ENCODE measurements around the gene SAMD7. TPM values are rescaled to one million over a fixed set of nuclear protein-coding genes. Genes with fewer than 3 reads are reported as not detected.
A peak's percentile ranks its signal among the peaks of the same experiment; 100 is the strongest.

SAMD7 gene, protein sequence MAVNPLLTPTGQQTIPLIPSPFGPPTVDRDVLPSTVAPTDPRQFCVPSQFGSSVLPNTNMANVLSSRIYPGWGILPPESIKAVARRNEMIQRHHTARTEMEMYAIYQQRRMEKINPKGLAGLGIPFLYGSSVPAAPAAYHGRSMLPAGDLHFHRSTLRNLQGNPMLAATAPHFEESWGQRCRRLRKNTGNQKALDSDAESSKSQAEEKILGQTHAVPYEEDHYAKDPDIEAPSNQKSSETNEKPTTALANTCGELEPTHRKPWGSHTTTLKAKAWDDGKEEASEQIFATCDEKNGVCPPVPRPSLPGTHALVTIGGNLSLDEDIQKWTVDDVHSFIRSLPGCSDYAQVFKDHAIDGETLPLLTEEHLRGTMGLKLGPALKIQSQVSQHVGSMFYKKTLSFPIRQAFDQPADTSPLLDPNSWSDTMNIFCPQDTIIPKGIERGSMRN
- total RNA-seq, result not detected
- polyA plus RNA-seq, result not detected

DNA sequence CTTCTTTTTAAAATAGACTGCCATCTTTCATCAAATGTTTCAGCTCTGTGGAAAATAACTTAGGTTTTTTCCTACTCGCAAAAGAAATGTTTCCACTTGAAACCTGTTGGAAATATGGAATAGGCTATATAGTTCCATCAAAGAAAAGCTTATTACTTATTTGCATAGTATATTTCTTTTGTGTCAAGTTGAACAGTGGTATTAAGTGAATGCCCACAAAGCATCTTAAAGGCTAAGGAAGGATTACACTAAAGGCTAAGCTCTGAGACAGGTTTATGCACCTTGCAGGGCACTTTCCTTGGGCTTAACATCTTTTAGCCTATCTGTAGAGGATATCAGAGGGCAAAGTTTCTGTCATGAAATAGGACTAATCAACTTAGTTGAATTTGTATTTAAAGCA, at the start of gene SAMD7:
SAMD7 (plus strand) TSS at position 301 of the 400 bp plus-strand sequence. CDS start 7,927 bp downstream, outside the sequence.
- H3K27ac ChIP-seq, result no peak within 1 kb of the TSS
- TF ChIP-seq, protein P1, sequence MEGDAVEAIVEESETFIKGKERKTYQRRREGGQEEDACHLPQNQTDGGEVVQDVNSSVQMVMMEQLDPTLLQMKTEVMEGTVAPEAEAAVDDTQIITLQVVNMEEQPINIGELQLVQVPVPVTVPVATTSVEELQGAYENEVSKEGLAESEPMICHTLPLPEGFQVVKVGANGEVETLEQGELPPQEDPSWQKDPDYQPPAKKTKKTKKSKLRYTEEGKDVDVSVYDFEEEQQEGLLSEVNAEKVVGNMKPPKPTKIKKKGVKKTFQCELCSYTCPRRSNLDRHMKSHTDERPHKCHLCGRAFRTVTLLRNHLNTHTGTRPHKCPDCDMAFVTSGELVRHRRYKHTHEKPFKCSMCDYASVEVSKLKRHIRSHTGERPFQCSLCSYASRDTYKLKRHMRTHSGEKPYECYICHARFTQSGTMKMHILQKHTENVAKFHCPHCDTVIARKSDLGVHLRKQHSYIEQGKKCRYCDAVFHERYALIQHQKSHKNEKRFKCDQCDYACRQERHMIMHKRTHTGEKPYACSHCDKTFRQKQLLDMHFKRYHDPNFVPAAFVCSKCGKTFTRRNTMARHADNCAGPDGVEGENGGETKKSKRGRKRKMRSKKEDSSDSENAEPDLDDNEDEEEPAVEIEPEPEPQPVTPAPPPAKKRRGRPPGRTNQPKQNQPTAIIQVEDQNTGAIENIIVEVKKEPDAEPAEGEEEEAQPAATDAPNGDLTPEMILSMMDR (IDR thresholded peaks at IDR 0.05), result no peak
- FAIRE-seq, result no peak
- H3K4me3 ChIP-seq, result no peak within 1 kb of the TSS
- no peak for DNase-seq
- intact Hi-C loops (cut with DNase I), result no loop called here
- H3K27me3 ChIP-seq, result no peaks in the 10 kb centered on the region
- no peaks in the 10 kb centered on the region for H3K36me3 ChIP-seq
- H3K9me3 ChIP-seq, result no peaks in the 10 kb centered on the region
- H3K4me1 ChIP-seq, result no peaks in the 10 kb centered on the region
- no peak for ATAC-seq
- 96 to 97% methylated on average over 1 of the region's 1 CpG for WGBS, 2 donors

DNA sequence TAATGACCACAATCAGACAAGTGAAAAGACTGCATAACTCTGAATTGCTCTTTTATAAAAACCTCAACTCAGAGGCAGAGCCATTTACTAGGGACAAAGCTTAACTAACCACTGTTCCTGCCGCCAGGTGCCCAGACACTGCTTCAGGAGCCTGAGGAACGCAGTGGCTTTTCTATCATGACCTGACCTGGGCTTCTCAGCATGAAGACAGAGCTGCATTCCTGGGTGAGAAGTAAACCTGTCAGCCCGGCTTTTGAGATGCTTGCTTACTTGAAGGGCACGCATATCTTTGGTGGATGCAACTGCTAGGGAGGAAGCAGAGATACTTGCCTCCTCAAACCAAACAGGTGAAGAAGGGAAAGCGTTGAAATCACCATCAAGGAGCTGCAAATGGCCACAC, 49.5 kb upstream of the SAMD7 start:
- TF ChIP-seq, protein P1 (IDR thresholded peaks at IDR 0.05), result no peak
- Histone ChIP-seq H3K27me3 (no peaks in the 10 kb centered on the region), H3K9me3 (no peaks in the 10 kb centered on the region), H3K4me3 (no peak overlapping the region), H3K27ac (no peak overlapping the region), H3K4me1 (no peaks in the 10 kb centered on the region), H3K36me3 (no peaks in the 10 kb centered on the region)
- intact Hi-C loops (cut with DNase I), result no loop called here
- DNase-seq (no peak), ATAC-seq (no peak), FAIRE-seq (no peak)
- WGBS, 2 donors, result 75 to 77% methylated on average over 5 of the region's 5 CpGs

DNA sequence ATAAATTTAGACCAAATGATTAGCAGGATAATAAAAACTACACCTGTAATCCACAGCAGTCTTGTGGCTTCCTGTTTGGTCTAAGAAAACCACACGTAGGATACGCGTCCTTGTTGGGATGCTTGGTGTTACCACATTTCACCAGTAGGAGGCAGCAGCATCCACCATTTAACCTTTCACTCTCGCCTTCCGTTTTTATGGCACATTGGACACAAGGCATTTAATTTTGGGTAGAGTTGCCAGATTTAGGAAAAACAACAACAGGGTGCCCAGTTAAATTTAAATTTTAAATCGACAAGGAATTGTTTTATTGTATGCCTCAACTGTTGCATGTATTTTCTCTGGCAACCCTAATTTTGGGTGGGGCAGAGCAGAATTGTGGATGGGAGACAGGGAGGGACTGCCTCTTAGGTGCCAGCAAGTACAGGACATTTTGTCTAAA, 47.9 kb upstream of the SAMD7 start:
- TF ChIP-seq, protein P1 (IDR thresholded peaks at IDR 0.05), result peak; percentile 70 to 83 (median 80)
- H3K4me3 ChIP-seq, result no peak overlapping the region
- no peaks in the 10 kb centered on the region for H3K4me1 ChIP-seq
- no peak overlapping the region for H3K27ac ChIP-seq
- no peaks in the 10 kb centered on the region for H3K27me3 ChIP-seq
- ATAC-seq (peak; percentile 88 to 100 (median 96)), FAIRE-seq (no peak), DNase-seq (peak in 5 of 6 donors; percentile 33 to 82 (median 48))
- intact Hi-C loops (cut with DNase I), result no loop called here
- no peaks in the 10 kb centered on the region for H3K9me3 ChIP-seq
- WGBS, 2 donors, result 2 to 3% methylated on average over 6 of the region's 6 CpGs
- H3K36me3 ChIP-seq, result no peaks in the 10 kb centered on the region

DNA sequence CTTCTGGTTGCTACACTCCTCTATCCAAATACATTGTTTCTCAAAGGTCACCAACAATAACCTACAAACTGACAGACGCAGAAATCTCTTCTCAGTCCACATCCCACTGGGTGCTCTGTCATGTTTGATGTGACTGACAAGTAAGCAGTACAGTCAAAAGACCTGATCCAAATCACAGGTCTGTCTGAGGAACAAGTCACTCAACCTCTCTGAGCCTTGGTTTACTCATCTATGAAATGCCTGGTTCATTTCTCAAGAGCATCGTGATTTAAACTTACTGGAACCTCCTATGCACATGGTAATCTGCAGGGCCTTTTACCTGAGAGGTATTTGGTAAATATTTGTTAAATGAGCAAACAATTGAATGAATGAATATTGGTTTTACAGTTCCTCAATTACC, 47.1 kb upstream of the SAMD7 start:
- H3K4me1 ChIP-seq, result no peaks in the 10 kb centered on the region
- 87% methylated on average over 2 of the region's 2 CpGs for WGBS, 2 donors
- FAIRE-seq (no peak), DNase-seq (no peak), ATAC-seq (no peak)
- no peak overlapping the region for H3K27ac ChIP-seq
- TF ChIP-seq, protein P1 (IDR thresholded peaks at IDR 0.05), result no peak
- H3K9me3 ChIP-seq, result no peaks in the 10 kb centered on the region
- H3K27me3 ChIP-seq, result no peaks in the 10 kb centered on the region
- H3K4me3 ChIP-seq, result no peak overlapping the region
- intact Hi-C loops (cut with DNase I), result no loop called here
- H3K36me3 ChIP-seq, result no peaks in the 10 kb centered on the region

Data from pancreas (tissue), 10 donors.